CD4-positive, alpha-beta T cell treated with Interleukin-6 for 4 hours (primary cell): ENCODE measurements around the gene KLK7.

Experiments used
- DNase-seq: peaks from one replicate; pipeline ENCODE4 v3.0.0-alpha.2; 2020; ENCODE audit warnings: mixed read lengths

KLK7 gene

DNA sequence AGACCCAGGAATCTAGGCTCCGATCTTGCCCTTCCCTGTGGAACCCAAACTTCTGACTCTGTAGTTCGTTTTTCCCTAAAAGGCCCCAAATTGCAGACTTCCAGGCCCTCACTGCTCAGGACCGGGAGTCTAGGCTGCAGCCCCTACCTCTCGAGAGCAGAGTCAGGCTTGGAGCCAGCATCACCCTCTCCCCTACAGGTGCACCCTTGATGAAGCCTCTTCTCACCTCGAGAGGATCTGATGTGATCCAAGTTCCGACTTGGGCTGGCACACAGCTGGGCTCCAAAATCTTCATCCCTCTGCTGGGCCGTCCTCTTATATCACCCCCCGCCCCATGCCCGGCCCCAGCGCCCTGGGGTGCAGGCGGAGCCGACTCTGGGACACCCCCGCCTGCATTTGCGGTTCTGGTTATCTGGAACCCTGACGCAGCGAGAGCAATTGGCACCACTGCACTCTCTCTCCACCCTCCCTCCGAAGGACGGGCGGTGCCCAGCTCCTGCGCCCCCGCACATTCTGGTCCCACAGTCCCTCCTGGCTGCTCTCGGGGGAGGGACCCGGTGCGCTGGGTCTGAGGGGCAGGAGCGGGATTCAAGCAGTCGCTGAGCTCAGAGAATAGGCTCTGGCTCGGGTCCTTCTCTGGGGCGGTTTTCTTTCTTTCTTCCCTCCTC is at the start of gene KLK7:
Gene KLK7, minus strand, starts transcription at position 293 of the 668 bp plus-strand sequence. CDS start 1,518 bp downstream, outside the sequence.
- no peak for DNase-seq

DNA sequence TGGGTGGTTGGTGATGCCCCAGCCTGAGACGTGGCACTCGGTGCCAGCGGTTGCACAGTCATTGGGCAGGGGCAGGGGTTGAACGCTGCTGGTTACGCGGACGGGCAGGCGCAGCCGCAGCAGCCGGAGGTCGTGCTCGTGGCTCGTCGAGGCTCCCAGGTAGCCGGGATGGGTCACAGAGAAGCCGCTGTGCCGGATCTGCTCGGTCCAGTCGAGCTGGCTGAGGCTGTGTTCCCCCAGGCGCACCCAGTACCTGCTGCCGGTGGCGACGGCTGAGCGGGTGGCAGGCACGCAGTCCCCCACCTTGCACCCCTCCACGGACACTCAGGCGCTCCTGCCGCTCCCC is 48.1 kb upstream of the KLK7 start:
- no peak for DNase-seq

GRCh38 chr19:51031220-51031879 is 47.6 kb upstream of the KLK7 start:
- DNase-seq = no peak

DNA sequence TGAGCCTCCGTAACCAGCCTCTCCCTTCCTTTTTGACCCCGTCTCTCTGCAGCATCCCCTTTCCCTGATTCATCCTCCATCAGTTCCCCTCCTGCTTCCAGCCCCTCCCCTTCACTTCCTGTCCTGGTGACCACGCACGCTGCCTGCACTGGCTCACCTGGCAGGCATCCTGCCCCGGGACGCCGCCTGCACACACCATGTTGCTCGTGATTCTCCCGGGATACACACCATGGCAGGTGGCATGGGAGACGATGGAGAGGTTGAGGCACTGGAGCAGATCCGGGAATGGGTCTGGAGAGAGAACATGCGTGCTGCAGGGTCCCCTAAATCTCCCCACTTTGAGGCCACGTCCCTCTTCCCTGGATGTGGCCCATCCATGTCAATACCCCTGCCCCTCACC is 46.9 kb upstream of the KLK7 start:
- no peak for DNase-seq

DNA sequence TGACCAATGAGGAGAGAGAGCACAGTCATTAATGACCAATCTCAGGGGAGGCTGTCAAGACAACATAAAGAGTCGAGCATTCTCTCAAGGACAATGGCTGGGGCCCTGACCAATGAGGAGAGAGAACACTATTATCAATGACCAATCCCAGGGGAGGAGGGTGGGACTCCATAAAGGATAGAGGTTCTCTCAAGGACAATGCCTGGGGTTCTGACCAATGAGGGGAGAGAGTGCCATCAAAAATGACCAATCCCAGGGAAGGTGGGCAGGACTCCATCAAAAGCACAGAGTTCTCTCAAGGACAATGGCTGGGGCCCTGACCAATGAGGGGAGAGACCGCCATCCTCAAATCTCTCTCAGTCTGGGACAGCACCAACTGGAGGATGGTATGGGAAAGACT is 46.0 kb upstream of the KLK7 start:
- DNase-seq = no peak

DNA sequence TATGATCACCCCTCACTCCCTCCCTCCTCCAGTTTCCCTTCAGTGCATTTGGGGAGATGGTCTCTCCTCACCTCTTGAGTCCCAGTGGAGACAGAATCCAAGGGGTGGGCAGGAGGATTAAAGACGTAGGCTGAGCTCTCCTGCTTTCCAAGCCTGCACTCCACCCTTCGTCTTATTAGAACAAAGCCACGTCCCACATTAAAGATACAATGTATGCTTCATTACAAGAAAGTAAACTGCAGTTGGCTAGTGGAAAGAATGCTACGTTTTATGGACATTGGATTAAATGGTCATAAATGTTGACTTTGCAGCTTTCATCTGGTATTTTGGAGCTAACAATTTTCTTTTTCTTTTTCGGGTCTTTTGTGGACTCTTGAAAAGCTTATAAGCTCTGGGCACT is 44.2 kb upstream of the KLK7 start:
- no peak for DNase-seq

DNA sequence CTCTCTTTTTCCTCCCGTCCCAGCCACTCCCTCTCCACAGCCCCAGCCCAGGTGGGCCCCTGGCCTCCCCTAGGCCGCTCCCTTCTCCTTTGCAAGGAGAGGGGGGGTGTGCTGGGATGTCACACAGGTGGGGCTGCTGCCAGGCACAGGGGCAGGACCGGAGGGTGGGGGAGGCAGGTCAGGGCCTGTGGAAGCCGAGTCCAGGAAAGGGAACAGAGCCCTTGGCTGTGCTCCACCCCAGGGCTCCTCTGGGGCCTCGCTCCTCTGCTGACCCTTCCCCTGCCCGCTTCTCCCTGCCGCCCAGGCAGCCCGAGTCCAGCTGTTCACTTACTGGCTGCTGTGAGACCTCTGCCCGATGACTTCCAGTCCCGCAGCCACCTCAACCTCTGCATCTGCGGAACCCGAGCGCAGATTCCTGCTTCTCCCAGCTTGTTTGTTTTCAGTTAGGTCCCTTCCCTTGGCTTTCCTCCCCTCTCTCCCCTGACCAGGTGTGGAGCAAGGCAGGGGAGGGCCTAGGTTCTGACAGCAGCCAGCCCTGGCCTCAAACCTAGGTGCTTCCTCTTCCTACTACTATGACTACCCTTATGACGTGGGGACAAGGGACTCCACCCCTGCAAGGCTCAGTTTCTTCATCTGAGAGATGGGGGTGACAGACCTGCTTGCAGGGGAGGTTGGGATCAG is 43.5 kb upstream of the KLK7 start:
- no peak for DNase-seq

- DNase-seq = no peak
Observed at GRCh38 chr19:51026554-51026831, 42.8 kb upstream of the KLK7 start, which contains the start of gene KLK11. TSS of gene KLK11 (minus strand) at chr19:51026616. CDS start at chr19:51025631, 985 bp downstream.

DNA sequence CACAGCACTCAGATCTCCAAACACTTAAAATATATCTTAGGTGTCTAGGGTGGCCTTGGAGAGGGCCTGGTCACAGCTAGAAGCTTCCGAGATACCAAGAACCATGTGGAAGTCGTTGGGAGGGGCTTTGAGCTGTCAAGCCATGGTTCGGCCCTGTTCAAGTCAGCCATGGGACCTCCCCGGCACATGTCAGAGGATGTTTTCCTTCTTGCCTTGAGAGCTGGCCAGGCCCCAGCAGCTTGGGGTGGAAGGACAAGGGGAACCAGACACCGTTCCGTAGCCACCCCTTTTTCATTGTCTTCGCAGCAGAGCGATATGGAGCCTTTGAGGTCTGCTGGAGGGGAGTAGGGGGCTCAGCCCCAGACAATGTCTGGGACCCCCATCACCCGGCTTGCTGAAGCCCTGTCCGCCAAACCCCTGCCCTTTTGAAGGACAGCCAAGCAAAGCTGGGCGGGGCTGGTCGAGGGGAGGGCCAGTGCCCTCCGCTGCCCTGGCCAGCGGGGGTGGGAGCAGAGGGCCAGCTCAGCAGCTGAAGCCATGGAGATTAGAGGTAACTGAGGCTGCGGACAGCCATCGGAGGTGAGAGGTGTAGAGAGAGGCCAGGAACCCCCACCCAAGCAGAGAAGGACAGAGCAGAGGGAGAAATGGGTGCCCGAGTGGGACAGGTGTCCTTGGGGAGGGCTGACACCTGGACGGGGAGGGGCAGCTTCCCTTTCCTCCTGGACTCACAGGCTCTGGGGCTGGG is 42.3 kb upstream of the KLK7 start:
- no peak for DNase-seq

DNA sequence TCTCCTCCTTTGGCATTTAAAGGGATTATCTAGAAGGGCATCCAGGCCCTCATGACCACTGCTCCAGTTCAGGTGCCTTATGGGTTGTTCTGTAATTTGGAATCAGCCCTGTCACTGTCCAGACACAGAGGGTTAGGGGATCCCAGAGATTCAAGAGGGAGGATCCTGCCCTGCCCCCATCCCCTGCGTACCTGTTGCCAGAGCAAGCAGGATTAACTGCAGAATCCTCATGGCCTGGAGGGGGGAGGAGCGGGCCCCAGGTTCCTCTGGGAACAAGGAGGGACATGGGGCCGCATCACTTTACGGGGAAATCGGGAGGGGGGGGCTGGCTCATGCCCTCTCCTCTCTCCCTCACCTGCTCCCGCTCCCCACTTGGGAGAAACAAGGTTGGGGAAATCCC is 41.7 kb upstream of the KLK7 start:
- DNase-seq = no peak

GRCh38 chr19:51024924-51025323 is 41.2 kb upstream of the KLK7 start:
- DNase-seq = no peak

GRCh38 chr19:51023946-51024345 is 40.2 kb upstream of the KLK7 start:
- DNase-seq = no peak

GRCh38 chr19:51022526-51022925 is 38.8 kb upstream of the KLK7 start:
- DNase-seq = no peak

DNA sequence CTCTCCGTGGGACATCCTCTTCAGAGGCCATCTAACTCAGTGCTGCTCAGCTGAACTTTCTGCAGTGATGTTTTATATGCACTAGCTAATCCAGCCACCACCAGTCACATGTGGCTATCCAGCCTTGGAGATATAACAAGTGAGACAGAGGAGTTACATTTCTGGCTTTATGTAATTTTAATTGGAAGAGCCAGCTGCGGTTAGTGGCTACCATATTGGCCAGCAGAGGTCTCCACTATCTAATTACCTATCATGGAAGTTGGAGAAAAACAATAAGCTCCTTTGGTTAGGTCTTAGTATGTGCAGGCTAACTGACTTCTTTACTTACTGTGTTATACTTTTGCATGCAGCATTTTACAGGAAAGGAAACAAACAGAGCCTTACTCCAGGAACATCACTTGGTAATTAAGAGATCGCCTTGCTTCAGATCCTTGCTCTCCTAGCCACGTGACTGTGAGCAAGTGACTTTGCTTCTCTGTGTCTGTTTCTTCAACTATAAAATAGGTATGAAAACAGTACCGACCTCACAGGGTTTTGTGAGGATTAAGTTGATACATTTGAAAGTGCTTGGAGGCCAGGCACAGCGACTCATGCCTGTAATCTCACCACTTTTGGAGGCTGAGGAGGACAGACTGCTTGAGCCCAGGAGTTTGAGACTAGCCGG is 37.4 kb upstream of the KLK7 start:
- peak; percentile 13 for DNase-seq

DNA sequence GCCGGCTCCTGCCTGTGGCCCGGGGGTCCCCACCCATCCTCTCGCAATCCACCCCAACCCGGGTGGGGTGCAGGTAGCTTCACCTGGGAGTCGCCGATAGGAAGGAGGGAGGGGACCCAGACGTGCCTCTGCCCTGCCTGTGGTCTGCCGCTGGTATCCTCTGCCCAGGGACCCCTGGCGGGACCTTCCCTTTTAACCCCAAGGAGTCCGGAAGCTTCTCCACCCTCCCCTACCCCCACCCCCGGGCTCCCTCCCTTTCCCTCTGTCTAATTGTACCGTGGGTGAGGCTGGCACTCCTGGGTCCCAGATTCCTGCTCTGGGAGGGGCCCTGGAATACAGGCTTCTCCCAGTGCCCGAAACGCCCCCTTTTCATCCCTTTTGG is 35.8 kb upstream of the KLK7 start, which contains the start of gene KLK10:
Gene KLK10, minus strand, starts transcription at position 166 of the 382 bp plus-strand sequence. CDS start 579 bp downstream, outside the sequence.
- DNase-seq = no peak

DNA sequence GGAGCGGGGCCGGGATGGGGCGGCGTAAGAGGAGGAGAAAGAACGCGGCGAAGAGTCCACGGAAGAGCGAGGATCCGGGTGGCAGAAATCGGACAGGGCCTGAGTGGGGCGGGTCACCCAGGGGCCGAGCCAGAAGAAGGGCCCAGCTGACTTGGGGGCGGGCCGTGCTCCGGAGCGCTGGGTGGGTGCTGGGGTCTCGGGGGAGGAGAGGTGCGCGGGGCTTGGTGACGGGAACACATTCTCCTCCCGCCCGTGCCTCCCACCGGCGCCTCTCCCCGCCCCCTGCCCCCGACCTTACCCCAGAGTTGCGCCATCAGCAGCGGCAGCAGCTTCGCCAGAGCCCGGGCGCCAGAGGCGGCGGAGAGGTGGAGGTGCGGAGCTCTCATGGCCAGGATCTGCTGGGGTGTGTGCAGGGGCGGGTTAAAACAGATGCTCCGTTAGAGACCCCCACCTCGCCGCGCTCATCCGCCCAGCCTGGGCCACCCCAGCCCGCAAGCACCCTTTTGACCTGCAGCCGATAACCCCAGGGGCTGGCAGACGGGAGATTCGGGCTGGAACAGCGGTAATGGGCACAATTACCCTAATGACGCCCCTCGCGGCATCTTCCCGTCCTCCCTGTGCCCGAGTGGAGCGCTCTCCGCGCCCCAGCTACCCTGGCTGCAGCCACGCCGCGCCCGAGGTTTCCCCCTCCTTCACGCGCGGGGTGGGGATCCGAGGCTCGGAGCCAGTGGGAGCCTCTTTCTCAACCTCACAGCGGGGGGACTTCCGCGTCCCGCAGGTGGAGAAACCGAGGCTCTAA is 35.2 kb upstream of the KLK7 start:
- no peak for DNase-seq

DNA sequence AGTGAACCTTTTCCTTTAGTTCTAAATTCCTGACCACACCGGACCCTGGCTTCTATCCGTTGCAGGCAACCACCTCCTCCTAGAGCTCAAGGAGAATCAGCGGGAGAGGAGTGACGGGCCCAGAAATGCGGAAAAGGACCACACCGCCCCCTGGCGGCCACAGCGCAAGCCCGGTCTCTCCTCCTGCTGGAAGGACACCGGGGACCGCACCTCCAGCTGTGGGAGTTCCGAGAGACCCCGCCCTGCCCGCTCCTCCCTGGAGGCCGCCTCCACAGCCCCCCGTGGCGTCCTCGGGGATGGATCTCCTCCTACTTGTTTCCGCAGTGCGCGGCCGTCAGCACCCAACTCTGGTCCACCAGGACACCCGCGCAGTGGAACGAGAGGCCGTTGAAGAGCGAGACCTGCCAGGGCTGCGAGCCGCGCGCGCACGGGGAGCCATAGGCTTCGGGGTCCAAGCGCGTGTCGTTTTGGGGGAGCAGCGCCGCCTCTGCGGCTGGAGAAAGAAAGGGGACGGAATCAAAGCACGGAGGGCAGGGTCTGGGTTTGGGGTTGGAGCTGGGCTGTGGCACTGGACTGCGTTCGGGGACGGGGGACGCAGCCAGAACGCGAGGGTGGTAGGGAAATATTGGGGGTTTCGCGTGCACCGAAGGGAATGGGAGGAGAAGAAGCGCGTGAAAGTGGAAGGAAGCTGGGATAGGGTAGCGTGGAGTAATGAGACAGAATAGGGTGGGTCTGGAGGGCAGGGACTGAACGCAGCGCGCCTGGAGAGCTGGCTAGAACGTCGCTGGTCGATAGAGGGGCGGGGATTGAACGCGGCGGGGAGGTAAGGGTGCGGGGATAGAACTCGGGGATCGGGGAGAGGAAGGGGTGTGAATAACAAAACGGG is 33.3 kb upstream of the KLK7 start:
- no peak for DNase-seq

DNA sequence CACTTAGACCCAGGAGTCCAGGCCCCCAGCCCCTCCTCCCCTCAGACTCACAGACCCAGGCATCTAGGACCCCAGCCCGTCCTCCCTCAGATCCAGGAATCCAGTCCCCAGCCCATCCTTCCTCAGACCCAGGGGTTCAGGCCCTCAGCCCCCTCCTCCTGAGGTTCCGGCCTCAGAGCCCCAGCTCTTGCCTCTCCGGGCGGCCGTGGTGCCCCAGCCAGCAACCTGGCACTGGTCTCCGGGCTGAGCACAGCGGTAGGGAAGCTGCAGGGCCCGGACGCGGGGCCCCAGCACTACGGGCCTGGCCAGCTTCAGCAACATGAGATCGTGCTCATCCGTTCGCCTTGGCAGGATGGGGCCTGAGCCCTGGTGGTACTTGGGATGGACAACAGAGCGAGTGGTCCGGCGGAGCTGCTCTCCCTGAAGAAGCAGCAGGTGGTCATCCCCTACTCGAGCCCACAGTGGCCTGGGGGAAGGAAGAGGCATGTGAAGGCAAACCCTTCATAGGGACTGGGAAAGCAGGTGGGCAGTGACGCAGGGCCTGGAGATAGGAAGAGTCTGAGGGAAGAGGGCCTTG is 32.1 kb upstream of the KLK7 start:
- no peak for DNase-seq

GRCh38 chr19:51014242-51014641 is 30.5 kb upstream of the KLK7 start:
- no peak for DNase-seq

DNA sequence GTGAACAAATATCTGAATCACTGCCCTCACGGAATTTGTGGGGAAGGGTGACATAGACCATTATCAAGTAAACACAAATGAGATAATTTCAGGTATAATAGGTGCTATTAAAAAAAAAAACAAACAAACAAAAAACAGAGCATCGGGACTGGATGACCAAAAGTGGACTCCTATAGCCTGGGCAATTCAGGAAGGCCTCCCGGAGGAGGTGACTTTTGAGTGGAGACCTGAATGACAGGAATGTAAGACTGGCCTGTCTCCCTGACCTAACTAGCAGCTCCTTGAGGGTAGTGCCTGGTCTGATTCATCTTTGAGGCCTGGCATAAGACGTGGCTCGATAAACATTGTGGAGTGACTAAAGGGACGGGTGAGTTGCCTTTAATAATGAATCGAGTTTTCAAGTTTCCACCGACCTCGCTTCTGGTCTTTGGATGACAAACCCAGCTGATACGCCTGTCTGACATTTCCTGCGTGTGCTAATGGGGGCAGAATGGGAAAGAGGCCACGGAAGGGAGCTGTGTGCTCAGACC is 29.0 kb upstream of the KLK7 start:
- no peak for DNase-seq
